Activated CD4-positive, alpha-beta T cell treated with anti-CD3 and anti-CD28 coated beads, Interleukin-2, amount 10 ng/mL, durations not matched to agents 24 days and 14 days (primary cell): Measurements from ENCODE around the gene NIM1K. TPM values are rescaled to one million over a fixed set of nuclear protein-coding genes. Genes with fewer than 3 reads are reported as not detected.
"Not testable (repeated sequence)": the region's sequence is repeated elsewhere in the genome, so short reads cannot be mapped to it uniquely, and the experiment has no call there.

ENCODE experiments used
- DNase-seq: peaks from one replicate; pipeline ENCODE4 v3.0.0; 2022
- H3K27ac Mint-ChIP-seq: one replicate; pipeline ENCODE4 v1.8.0; 2022; ENCODE audit warnings: mild to moderate bottlenecking, mixed read lengths
- H3K27me3 Mint-ChIP-seq: one replicate; pipeline ENCODE4 v1.8.0; 2022; ENCODE audit warnings: mixed read lengths
- H3K36me3 Mint-ChIP-seq: one replicate; pipeline ENCODE4 v1.8.0; 2022; ENCODE audit warnings: low read depth, mild to moderate bottlenecking, mixed read lengths
- H3K4me1 Mint-ChIP-seq: one replicate; pipeline ENCODE4 v1.8.0; 2021; ENCODE audit warnings: mixed read lengths
- H3K4me3 Mint-ChIP-seq: one replicate; pipeline ENCODE4 v1.8.0; 2022; ENCODE audit warnings: mild to moderate bottlenecking, moderate library complexity, mixed read lengths
- H3K9me3 Mint-ChIP-seq: one replicate; pipeline ENCODE4 v1.8.0; 2021; ENCODE audit warnings: mixed read lengths
- intact Hi-C: fragments of 100-400 bp; cut with micrococcal nuclease; formaldehyde crosslinking; loops from one replicate; pipeline ENCODE4 v1.15.1; 2023
- total RNA-seq: library from RNA; stranded (reverse); gene quantifications from 2 replicates; pipeline ENCODE4 v1.2.3, GENCODE V29; 2022

The NIM1K gene
- total RNA-seq, 1 donor from 2014 or later: 0.82 TPM

GRCh38 chr5:43288269-43288831 lies 96.3 kb downstream of the NIM1K start:
- intact Hi-C loops: no loop called here
- Mint-ChIP-seq H3K4me3 (no peak overlapping the region), H3K9me3 (no peaks in the 10 kb centered on the region), H3K4me1 (peaks cover 8% of the 10 kb centered on the region), H3K27me3 (no peaks in the 10 kb centered on the region), H3K36me3 (peaks cover 56% of the 10 kb centered on the region), H3K27ac (no peak overlapping the region)
- DNase-seq: no peak

- intact Hi-C loops: no loop called here
- Mint-ChIP-seq H3K9me3 (no peaks in the 10 kb centered on the region), H3K4me1 (peaks cover 12% of the 10 kb centered on the region), H3K27me3 (no peaks in the 10 kb centered on the region), H3K4me3 (no peak overlapping the region), H3K27ac (no peak overlapping the region), H3K36me3 (peaks cover 73% of the 10 kb centered on the region)
- no peak for DNase-seq
Observed at GRCh38 chr5:43290726-43291125, 98.7 kb downstream of the NIM1K start.

DNA sequence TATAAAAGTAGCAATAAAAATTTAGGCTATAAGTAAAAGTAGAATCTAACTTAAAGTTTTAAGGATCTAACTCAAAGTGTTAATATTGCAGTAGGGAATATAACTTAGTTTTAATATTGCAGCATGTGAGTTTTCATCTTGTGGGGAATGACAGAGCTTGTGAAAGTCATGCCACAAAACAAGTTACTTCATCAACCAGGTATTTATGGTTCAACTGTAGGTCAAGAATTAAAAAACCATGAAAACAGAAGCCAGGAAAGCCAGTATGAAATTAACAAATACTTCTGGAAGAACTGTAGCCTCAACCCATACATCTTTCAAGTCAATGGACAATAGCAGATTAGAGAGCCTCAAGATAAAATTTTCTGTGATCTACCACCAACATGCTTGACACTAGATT lies 102.2 kb downstream of the NIM1K start:
- H3K4me3 Mint-ChIP-seq: no peak overlapping the region
- no peaks in the 10 kb centered on the region for H3K27me3 Mint-ChIP-seq
- H3K36me3 Mint-ChIP-seq: peaks cover 79% of the 10 kb centered on the region
- DNase-seq: no peak
- H3K9me3 Mint-ChIP-seq: no peaks in the 10 kb centered on the region
- H3K4me1 Mint-ChIP-seq: peaks cover 15% of the 10 kb centered on the region
- peak overlapping the region; percentile 25 for H3K27ac Mint-ChIP-seq
- intact Hi-C loops: no loop called here

- peaks cover 75% of the 10 kb centered on the region for H3K36me3 Mint-ChIP-seq
- DNase-seq: no peak
- H3K27ac Mint-ChIP-seq: peak overlapping the region; percentile 26
- H3K9me3 Mint-ChIP-seq: no peaks in the 10 kb centered on the region
- H3K4me3 Mint-ChIP-seq: no peak overlapping the region
- no peaks in the 10 kb centered on the region for H3K27me3 Mint-ChIP-seq
- H3K4me1 Mint-ChIP-seq: peaks cover 15% of the 10 kb centered on the region
- intact Hi-C loops: no loop called here
Observed at GRCh38 chr5:43295202-43295601, 103.2 kb downstream of the NIM1K start.

DNA sequence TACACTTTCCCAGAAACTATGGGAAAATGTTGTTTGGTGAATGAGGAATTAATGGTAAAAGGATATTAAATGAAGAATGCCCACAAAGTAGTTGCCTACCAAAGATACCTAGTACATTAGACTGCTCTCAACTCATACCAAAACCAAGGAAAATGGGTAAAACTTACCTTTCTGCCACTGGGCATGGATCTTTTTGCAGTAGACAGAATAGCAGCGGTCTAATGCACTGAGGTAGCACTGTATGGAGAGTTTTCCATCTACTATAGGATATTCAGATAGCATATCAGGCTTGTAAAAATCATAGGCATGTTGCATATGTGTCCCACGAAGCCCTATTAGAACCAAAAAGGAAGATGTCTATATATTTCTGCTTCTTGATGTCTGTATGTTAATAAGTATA lies 104.8 kb downstream of the NIM1K start:
- H3K9me3 Mint-ChIP-seq: no peaks in the 10 kb centered on the region
- H3K36me3 Mint-ChIP-seq: peaks cover 75% of the 10 kb centered on the region
- H3K4me3 Mint-ChIP-seq: no peak overlapping the region
- H3K27ac Mint-ChIP-seq: no peak overlapping the region
- DNase-seq: no peak
- intact Hi-C loops: no loop called here
- H3K4me1 Mint-ChIP-seq: peaks cover 20% of the 10 kb centered on the region
- H3K27me3 Mint-ChIP-seq: no peaks in the 10 kb centered on the region

DNA sequence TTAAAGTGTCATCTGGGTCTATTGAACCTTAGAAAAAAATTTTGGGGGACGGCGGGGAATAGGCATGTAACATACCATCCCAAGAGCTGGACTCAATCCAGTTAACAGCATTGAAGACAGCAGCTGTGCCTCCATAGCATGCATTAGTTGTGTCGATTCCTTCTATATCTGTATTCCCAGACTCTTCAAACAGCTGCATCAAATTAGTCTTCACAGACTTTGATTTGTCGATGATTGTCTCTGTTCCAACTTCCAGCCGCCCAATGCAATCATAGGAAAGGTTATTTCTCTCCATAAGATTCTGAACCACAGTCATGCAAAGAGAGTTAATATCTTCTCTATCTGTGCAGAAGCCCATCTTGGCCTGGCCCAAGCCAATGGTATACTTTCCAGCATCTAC lies 106.4 kb downstream of the NIM1K start:
- Mint-ChIP-seq H3K9me3 (no peaks in the 10 kb centered on the region), H3K27me3 (no peaks in the 10 kb centered on the region), H3K4me3 (no peak overlapping the region), H3K36me3 (peaks cover 79% of the 10 kb centered on the region), H3K27ac (peak overlapping the region; percentile 7), H3K4me1 (peaks cover 32% of the 10 kb centered on the region)
- DNase-seq: no peak
- intact Hi-C loops: no loop called here

DNA sequence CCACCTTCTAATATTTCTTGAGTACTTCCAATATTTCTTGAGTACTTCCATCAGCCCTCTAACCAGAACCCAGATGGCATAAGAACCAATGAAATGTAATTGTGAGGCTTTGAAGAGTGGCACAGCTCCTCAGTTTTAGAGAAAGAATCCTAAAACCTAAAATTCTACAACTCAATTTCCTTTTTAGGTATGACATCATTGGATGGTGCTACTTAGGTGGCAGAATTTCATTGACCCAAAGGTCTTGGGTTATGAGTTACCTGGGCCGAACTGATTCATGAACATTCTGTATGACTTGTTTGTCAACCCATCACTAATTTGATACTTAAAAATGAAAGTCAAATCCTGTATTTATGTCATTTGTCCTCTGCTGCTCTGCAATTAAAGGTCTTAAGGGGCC lies 108.1 kb downstream of the NIM1K start:
- Mint-ChIP-seq H3K36me3 (peaks cover 78% of the 10 kb centered on the region), H3K9me3 (no peaks in the 10 kb centered on the region), H3K4me3 (no peak overlapping the region), H3K4me1 (peaks cover 45% of the 10 kb centered on the region), H3K27me3 (no peaks in the 10 kb centered on the region), H3K27ac (peak overlapping the region; percentile 59)
- intact Hi-C loops: loop anchor here (2.0 kb wide), 1 partner anchor 15 kb away; no protein-coding TSS in a partner anchor
- no peak for DNase-seq

- Mint-ChIP-seq H3K27ac (peak overlapping the region; percentile 91), H3K4me1 (peaks cover 53% of the 10 kb centered on the region), H3K36me3 (peaks cover 64% of the 10 kb centered on the region), H3K4me3 (peak overlapping the region; percentile 5), H3K27me3 (no peaks in the 10 kb centered on the region), H3K9me3 (no peaks in the 10 kb centered on the region)
- no peak for DNase-seq
- intact Hi-C loops: loop anchor here (2.0 kb wide), 1 partner anchor 13 kb away; no protein-coding TSS in a partner anchor
Observed at GRCh38 chr5:43301653-43302091, 109.6 kb downstream of the NIM1K start.

- no peak for DNase-seq
- intact Hi-C loops: no loop called here
- Mint-ChIP-seq H3K4me3 (no peak overlapping the region), H3K4me1 (peaks cover 57% of the 10 kb centered on the region), H3K27ac (peak overlapping the region; percentile 91), H3K36me3 (peaks cover 58% of the 10 kb centered on the region), H3K9me3 (no peaks in the 10 kb centered on the region), H3K27me3 (no peaks in the 10 kb centered on the region)
Observed at GRCh38 chr5:43302481-43302880, 110.5 kb downstream of the NIM1K start.

GRCh38 chr5:43303242-43303641 lies 111.2 kb downstream of the NIM1K start:
- H3K4me1 Mint-ChIP-seq: peaks cover 61% of the 10 kb centered on the region
- no peaks in the 10 kb centered on the region for H3K27me3 Mint-ChIP-seq
- H3K4me3 Mint-ChIP-seq: peak overlapping the region; percentile 64
- H3K27ac Mint-ChIP-seq: peak overlapping the region; percentile 91
- intact Hi-C loops: no loop called here
- no peak for DNase-seq
- H3K9me3 Mint-ChIP-seq: no peaks in the 10 kb centered on the region
- peaks cover 57% of the 10 kb centered on the region for H3K36me3 Mint-ChIP-seq

- intact Hi-C loops: loop anchor here (1.0 to 2.0 kb wide), 3 partner anchors 9 to 184 kb away; partner anchors contain the start of genes HMGCS1 and ZNF131
- DNase-seq: no peak
- peaks cover 55% of the 10 kb centered on the region for H3K36me3 Mint-ChIP-seq
- peak overlapping the region; percentile 64 for H3K4me3 Mint-ChIP-seq
- H3K27ac Mint-ChIP-seq: peak overlapping the region; percentile 91
- H3K27me3 Mint-ChIP-seq: no peaks in the 10 kb centered on the region
- H3K4me1 Mint-ChIP-seq: peaks cover 63% of the 10 kb centered on the region
- H3K9me3 Mint-ChIP-seq: no peaks in the 10 kb centered on the region
Observed at GRCh38 chr5:43304525-43304924, 112.5 kb downstream of the NIM1K start.

GRCh38 chr5:43305948-43306565 lies 114.0 kb downstream of the NIM1K start:
- Mint-ChIP-seq H3K36me3 (peaks cover 55% of the 10 kb centered on the region), H3K4me1 (peaks cover 71% of the 10 kb centered on the region), H3K9me3 (no peaks in the 10 kb centered on the region), H3K27ac (peak overlapping the region; percentile 50), H3K27me3 (no peaks in the 10 kb centered on the region), H3K4me3 (peak overlapping the region; percentile 5)
- intact Hi-C loops: loop anchor here (1.0 to 5.0 kb wide), 3 partner anchors 79 to 200 kb away; partner anchors contain the start of gene ZNF131
- DNase-seq: peak; percentile 76

DNA sequence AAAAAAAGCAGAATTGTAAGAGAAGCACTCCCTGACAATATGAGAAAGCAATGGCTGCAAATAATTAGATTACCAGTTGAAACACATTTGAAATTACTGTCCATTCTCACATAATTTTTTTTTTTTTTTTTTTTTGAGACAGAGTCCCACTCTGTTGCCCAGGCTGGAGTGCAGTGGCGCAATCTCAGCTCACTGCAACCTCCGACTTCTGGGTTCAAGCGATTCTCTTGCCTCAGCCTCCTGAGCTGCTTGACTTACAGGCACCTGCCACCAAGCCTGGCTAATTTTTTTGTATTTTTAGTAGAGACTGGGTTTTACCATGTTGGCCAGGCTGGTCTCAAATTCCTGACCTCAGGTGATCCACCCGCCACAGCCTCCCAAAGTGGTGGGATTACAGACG lies 114.9 kb downstream of the NIM1K start:
- H3K27me3 Mint-ChIP-seq, H3K9me3 Mint-ChIP-seq, DNase-seq: not testable (repeated sequence)
- peak overlapping the region; percentile 5 for H3K4me3 Mint-ChIP-seq
- peaks cover 55% of the 10 kb centered on the region for H3K36me3 Mint-ChIP-seq
- H3K27ac Mint-ChIP-seq: peak overlapping the region; percentile 50
- intact Hi-C loops: loop anchor here (1.0 to 5.0 kb wide), 2 partner anchors 80 to 201 kb away; no protein-coding TSS in a partner anchor
- H3K4me1 Mint-ChIP-seq: peaks cover 71% of the 10 kb centered on the region

DNA sequence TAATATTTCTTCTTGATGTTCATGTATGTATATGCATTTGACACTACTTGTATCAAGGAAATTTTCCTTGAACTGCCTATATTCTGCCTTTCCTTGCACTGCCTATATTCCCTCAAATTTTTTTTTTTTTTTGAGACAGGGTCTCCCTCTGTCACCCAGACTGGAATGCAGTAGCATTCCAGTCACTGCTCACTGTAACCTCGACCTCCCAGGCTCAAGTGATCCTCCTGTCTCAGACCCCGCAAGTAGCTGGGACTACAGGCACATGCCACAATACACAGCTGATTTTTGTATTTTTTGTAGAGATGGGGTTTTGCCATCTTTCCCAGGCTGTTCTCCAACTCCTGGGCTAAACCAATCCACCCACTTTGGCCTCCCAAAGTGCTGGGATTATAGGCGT lies 117.1 kb downstream of the NIM1K start:
- H3K9me3 Mint-ChIP-seq: peaks cover 5% of the 10 kb centered on the region
- intact Hi-C loops: loop anchor here (5.0 kb wide), 1 partner anchor 82 kb away; no protein-coding TSS in a partner anchor
- no peak for DNase-seq
- H3K27ac Mint-ChIP-seq: peak overlapping the region; percentile 64
- peaks cover 63% of the 10 kb centered on the region for H3K4me1 Mint-ChIP-seq
- H3K4me3 Mint-ChIP-seq: peak overlapping the region; percentile 71
- H3K27me3 Mint-ChIP-seq: no peaks in the 10 kb centered on the region
- peaks cover 44% of the 10 kb centered on the region for H3K36me3 Mint-ChIP-seq
